H1 (cell line): ENCODE data around the gene PHKG2. TPM values are rescaled to one million over a fixed set of nuclear protein-coding genes. Genes with fewer than 3 reads are reported as not detected.
A peak's percentile ranks its signal among the peaks of the same experiment; 100 is the strongest.

Experiments
- CTCF ChIA-PET: fragments of 300-600 bp; sonication (Branson Sonifier 250); formaldehyde crosslinking; loops from one replicate; lab custom pipeline; 2021; ENCODE audit not compliant: partially characterized antibody; lab: Charles Lee
- POLR2A ChIA-PET: fragments of 300-600 bp; sonication (Branson Sonifier 250); formaldehyde crosslinking; loops from one replicate; lab custom pipeline; 2021; ENCODE audit warnings: inconsistent platforms; ENCODE audit not compliant: partially characterized antibody; lab: Charles Lee
- DNase-seq, 2 experiments: peaks; one replicate each; pipeline versions ENCODE4 v3.0.0 to v3.0.0-alpha.2; 2010 to 2022; ENCODE audit warnings: low spot score in 2 of 2, low read depth in 1 of 2, mixed read lengths in 1 of 2
- FAIRE-seq: peaks from 2 replicates; lab custom pipeline; 2011; peaks lifted over from hg19 to GRCh38; lab: Jason Lieb, UNC
- H2AFZ ChIP-seq: 2 replicates; pipeline ENCODE4 v1.8.1; 2012; ENCODE audit warnings: low read length, inconsistent platforms
- H2AK5ac ChIP-seq: 2 replicates; pipeline ENCODE4 v1.6.1; 2013; ENCODE audit warnings: low read depth, low read length
- H2BK120ac ChIP-seq: replicated peaks from 2 replicates; pipeline ENCODE3; 2013; ENCODE audit warnings: low read depth, low read length, inconsistent platforms
- H2BK12ac ChIP-seq: 2 replicates; pipeline ENCODE4 v1.6.1; 2013; ENCODE audit warnings: low read depth, low read length
- H2BK15ac ChIP-seq: 2 replicates; pipeline ENCODE4 v1.6.1; 2013; ENCODE audit warnings: low read length
- H2BK20ac ChIP-seq: 2 replicates; pipeline ENCODE4 v1.6.1; 2013; ENCODE audit warnings: low read length
- H2BK5ac ChIP-seq: 2 replicates; pipeline ENCODE4 v1.6.1; 2013; ENCODE audit warnings: low read depth, low read length
- H3K14ac ChIP-seq: 2 replicates; pipeline ENCODE4 v1.6.1; 2013; ENCODE audit warnings: inconsistent platforms; ENCODE audit not compliant: insufficient read length
- H3K18ac ChIP-seq: 2 replicates; pipeline ENCODE4 v1.6.1; 2013; ENCODE audit warnings: low read length; ENCODE audit errors: extremely low read depth
- H3K23ac ChIP-seq: 2 replicates; pipeline ENCODE4 v1.6.1; 2013; ENCODE audit warnings: inconsistent platforms; ENCODE audit not compliant: insufficient read length
- H3K23me2 ChIP-seq: 2 replicates; pipeline ENCODE4 v1.6.1; 2013; ENCODE audit warnings: low read depth, low read length
- H3K27ac ChIP-seq: 2 replicates; pipeline ENCODE4 v1.6.1; 2011; ENCODE audit warnings: low read depth, low read length, inconsistent platforms
- H3K27me3 ChIP-seq, 4 experiments: replicated peaks in 1 of 4; 1 replicate in 1 of 4; 2 replicates in 3 of 4; pipeline versions ENCODE4 v1.6.1 to v1.8.1; 2011 to 2013; ENCODE audit warnings: low read length in 3 of 4, mild to moderate bottlenecking in 3 of 4, inconsistent platforms in 2 of 4, mixed read lengths in 2 of 4, moderate library complexity in 1 of 4; ENCODE audit not compliant: control insufficient read depth in 3 of 4, insufficient read depth in 3 of 4; ENCODE audit errors: extremely low read depth in 1 of 4
- H3K36me3 ChIP-seq, 4 experiments: 2 replicates each; pipeline versions ENCODE4 v1.6.1 to v1.8.1; 2011 to 2013; ENCODE audit warnings: mild to moderate bottlenecking in 4 of 4, low read length in 3 of 4, moderate library complexity in 2 of 4, control low read depth in 1 of 4, inconsistent platforms in 1 of 4; ENCODE audit not compliant: insufficient read depth in 4 of 4, control insufficient read depth in 2 of 4
- H3K4ac ChIP-seq: replicated peaks from 2 replicates; pipeline ENCODE3; 2013; ENCODE audit warnings: low read length, low read depth, mixed read lengths, inconsistent platforms; ENCODE audit not compliant: insufficient read length
- H3K4me1 ChIP-seq, 4 experiments: replicated peaks in 1 of 4; 1 replicate in 1 of 4; 2 replicates in 3 of 4; pipeline versions ENCODE4 v1.6.1 to v1.8.1; 2011 to 2013; ENCODE audit warnings: low read length in 3 of 4, inconsistent platforms in 2 of 4, mixed read lengths in 1 of 4; ENCODE audit not compliant: insufficient read depth in 4 of 4, control insufficient read depth in 3 of 4
- H3K4me2 ChIP-seq, 2 experiments: 2 replicates each; pipeline versions ENCODE4 v1.6.1 to v1.8.1; 2011 to 2013; ENCODE audit warnings: low read depth in 2 of 2, low read length in 2 of 2, control low read depth in 1 of 2, inconsistent platforms in 1 of 2, mild to moderate bottlenecking in 1 of 2; ENCODE audit not compliant: insufficient read depth in 1 of 2
- H3K4me3 ChIP-seq, 4 experiments: fragments of 200-600, 300-600 bp in 1 of 4; sonication (generic), shearing (Covaris generic), sonication (Bioruptor Twin) in 1 of 4; 2 replicates each; pipeline versions ENCODE4 v1.5.1 to v1.8.1; 2011 to 2016; ENCODE audit warnings: low read length in 4 of 4, low read depth in 3 of 4, control low read depth in 2 of 4, inconsistent platforms in 2 of 4, mild to moderate bottlenecking in 2 of 4, mixed read lengths in 1 of 4, moderate library complexity in 1 of 4; ENCODE audit not compliant: insufficient read depth in 2 of 4; ENCODE audit errors: extremely low read depth in 1 of 4
- H3K56ac ChIP-seq: replicated peaks from 2 replicates; pipeline ENCODE3; 2013; ENCODE audit warnings: low read depth, mild to moderate bottlenecking, mixed read lengths, low read length, inconsistent platforms; ENCODE audit not compliant: insufficient read length
- H3K79me1 ChIP-seq: 2 replicates; pipeline ENCODE4 v1.6.1; 2013; ENCODE audit warnings: low read depth, low read length, control low read depth
- H3K79me2 ChIP-seq, 2 experiments: 2 replicates each; pipeline versions ENCODE4 v1.6.1 to v1.8.1; 2012 to 2013; ENCODE audit warnings: low read length in 2 of 2, mild to moderate bottlenecking in 2 of 2, inconsistent platforms in 1 of 2; ENCODE audit not compliant: insufficient read depth in 2 of 2, control insufficient read depth in 1 of 2
- H3K9ac ChIP-seq, 4 experiments: replicated peaks in 1 of 4; 1 replicate in 1 of 4; 2 replicates in 3 of 4; pipeline versions ENCODE4 v1.6.1 to v1.8.1; 2011 to 2013; ENCODE audit warnings: low read depth in 3 of 4, low read length in 3 of 4, control low read depth in 2 of 4, mild to moderate bottlenecking in 2 of 4, moderate library complexity in 2 of 4, inconsistent platforms in 1 of 4; ENCODE audit errors: extremely low read depth in 1 of 4
- H3K9me3 ChIP-seq, 2 experiments: 2 replicates each; pipeline versions ENCODE4 v1.6.1 to v1.8.1; 2012 to 2013; ENCODE audit warnings: mild to moderate bottlenecking in 2 of 2, moderate library complexity in 2 of 2, control low read depth in 1 of 2, inconsistent platforms in 1 of 2, low read depth in 1 of 2, low read length in 1 of 2, mixed read lengths in 1 of 2; ENCODE audit not compliant: insufficient read depth in 2 of 2
- H4K20me1 ChIP-seq, 2 experiments: replicated peaks in 1 of 2; 2 replicates each; pipeline versions ENCODE3 to v1.8.1; 2011 to 2013; ENCODE audit warnings: inconsistent platforms in 2 of 2, low read length in 2 of 2, mild to moderate bottlenecking in 1 of 2; ENCODE audit not compliant: insufficient read depth in 2 of 2, control insufficient read depth in 1 of 2
- H4K5ac ChIP-seq: 2 replicates; pipeline ENCODE4 v1.6.1; 2013; ENCODE audit warnings: low read length, low read depth, mixed read lengths, inconsistent platforms; ENCODE audit not compliant: insufficient read length
- H4K8ac ChIP-seq: 2 replicates; pipeline ENCODE4 v1.8.0; 2013; ENCODE audit warnings: mild to moderate bottlenecking, moderate library complexity, low read length, inconsistent platforms; ENCODE audit not compliant: insufficient read depth; ENCODE audit errors: extremely low read depth
- H4K91ac ChIP-seq: replicated peaks from 2 replicates; pipeline ENCODE3; 2013; ENCODE audit warnings: low read length, mixed read lengths, inconsistent platforms; ENCODE audit not compliant: insufficient read length
- GABPA ChIP-seq: IDR thresholded peaks from 2 replicates; pipeline ENCODE4 v1.6.1; 2011; ENCODE audit warnings: mild to moderate bottlenecking, low read length, moderate library complexity, borderline replicate concordance; ENCODE audit not compliant: insufficient read depth
- KDM5A ChIP-seq: fragments of 200-600 bp; IDR thresholded peaks from 2 replicates; pipeline ENCODE4 v1.7.1; 2012; ENCODE audit warnings: mild to moderate bottlenecking, low read length, inconsistent platforms, mixed read lengths
- WGBS, 2 experiments: shearing (Covaris generic) in 1 of 2; methylation state at CpG; one replicate each; pipeline versions ENCODE4 v1.1.6 to v1.1.7; 2013 to 2015; ENCODE audit warnings: low lambda C conversion rate in 2 of 2, mixed read lengths in 2 of 2, inconsistent platforms in 1 of 2, low coverage in 1 of 2, missing lambda C conversion rate in 1 of 2; ENCODE audit not compliant: insufficient replicate concordance in 2 of 2, insufficient coverage in 1 of 2, insufficient read length in 1 of 2; ENCODE audit errors: extremely low coverage in 1 of 2, missing lambda C conversion rate in 1 of 2; 5-methylcytosine and 5-hydroxymethylcytosine counted together
- polyA plus RNA-seq, 7 experiments: library from polyadenylated mRNA; depleted of rRNA in 3 of 7; stranded (reverse) in 5 of 7; unstranded in 2 of 7; fragments of >200 nt in 5 of 7; fragments of 200-250 nt in 2 of 7; gene quantifications; 1 replicate in 5 of 7; 2 replicates in 1 of 7; 4 replicates in 1 of 7; pipeline versions ENCODE4 v1.2.1 to v1.2.3, GENCODE V29; 2011 to 2013; ENCODE audit warnings: missing spikeins in 2 of 7, mixed read lengths in 2 of 7
- total RNA-seq: library from RNA; stranded (reverse); fragmentation: NEBNext Ultra II Directional; extraction: Animal tissue kit (Norgen Biotek cat#: 25700); gene quantifications from 2 replicates; pipeline ENCODE4 v1.2.1, GENCODE V29; 2021

Gene PHKG2
- total and polyA plus RNA-seq, 2 of the 8 experiments (the other 6 are each of a cell fraction or from before 2014, with no cell fraction given) = 36.0 to 53.4 TPM

GRCh38 chr16:30699615-30700099 lies 48.6 kb upstream of the PHKG2 start:
- Histone ChIP-seq H3K4me2 (peak overlapping the region; percentile 76 to 77), H3K27me3 (peaks cover 8 to 24% (median 18%) of the 10 kb centered on the region in 4 experiments), H2BK15ac (no peak overlapping the region), H3K14ac (no peak overlapping the region), H3K36me3 (peaks cover 12 to 27% (median 22%) of the 10 kb centered on the region in 4 experiments), H4K91ac (no peak overlapping the region), H2AK5ac (no peak overlapping the region), H4K5ac (no peak overlapping the region), H3K79me1 (peaks cover 6% of the 10 kb centered on the region; the same call in 1 of the 2 replicates), H4K8ac (no peak overlapping the region), H4K20me1 (peaks cover 5 to 19% of the 10 kb centered on the region in 2 experiments), H3K56ac (no peak overlapping the region), H2BK120ac (no peak overlapping the region), H2AFZ (no peak overlapping the region), H2BK12ac (no peak overlapping the region), H3K9ac (peak overlapping the region in 1 of 4 experiments; percentile 61; a peak in 4 of 7 replicates), H3K4ac (no peak overlapping the region), H3K4me1 (peaks cover 0 to 4% (median 3%) of the 10 kb centered on the region in 4 experiments; a peak in 5 of 7 replicates), H3K9me3 (no peaks in the 10 kb centered on the region), H3K27ac (no peak overlapping the region), H3K4me3 (peak overlapping the region; percentile 72 to 97 (median 86)), H3K23me2 (peaks cover 5% of the 10 kb centered on the region), H3K79me2 (peaks cover 0 to 27% of the 10 kb centered on the region in 2 experiments; a peak in 3 of 4 replicates), H2BK20ac (no peak overlapping the region), H3K23ac (no peak overlapping the region), H3K18ac (no peak overlapping the region), H2BK5ac (0 out of 2 replicates have a peak overlapping the region, but pooled peaks have one; percentile 100)
- 74% methylated on average over 8 of the region's 8 CpGs; no CpG with 5 or more reads in 1 of the 2 experiments for WGBS, 2 experiments
- CTCF ChIA-PET = interaction anchor here (0.5 to 0.6 kb wide), 2 partner anchors 42 to 290 kb away, joined by 3 to 4 read pairs; no protein-coding TSS in a partner anchor
- no peak for FAIRE-seq
- POLR2A ChIA-PET = interaction anchor here (1.1 to 4.7 kb wide), 6 partner anchors 11 to 49 kb away, joined by 4 to 26 read pairs (median 14); partner anchors contain the start of genes FBRS and PHKG2
- no peak for DNase-seq
- TF ChIP-seq KDM5A = no peak
- TF ChIP-seq GABPA = no peak
